Right lobe of liver (tissue), 4 donors: ENCODE data around the gene C19orf12.

ENCODE experiments used
- POLR2A ChIP-seq: fragments of 450-650 bp; IDR thresholded peaks from one replicate; pipeline ENCODE4 v1.6.1; 2017; ENCODE audit warnings: antibody characterized with exemption, mild to moderate bottlenecking
- TF ChIP-seq, protein P1 (sequence below), 4 donors: fragments of 200-600 bp in 3 of 4; fragments of 450-650 bp in 1 of 4; IDR thresholded peaks; one replicate each; pipeline versions ENCODE4 v1.5.1 to v1.8.0; 2016 to 2022; ENCODE audit warnings: antibody characterized with exemption in 4 of 4, mild to moderate bottlenecking in 2 of 4
- donor health status: DM: no; HTN: no; CAD: no.
- donor health status: DM: no; HTN: no; CAD: no.
- donor health status: DM: no; HTN: yes; CAD: no.

DNA sequence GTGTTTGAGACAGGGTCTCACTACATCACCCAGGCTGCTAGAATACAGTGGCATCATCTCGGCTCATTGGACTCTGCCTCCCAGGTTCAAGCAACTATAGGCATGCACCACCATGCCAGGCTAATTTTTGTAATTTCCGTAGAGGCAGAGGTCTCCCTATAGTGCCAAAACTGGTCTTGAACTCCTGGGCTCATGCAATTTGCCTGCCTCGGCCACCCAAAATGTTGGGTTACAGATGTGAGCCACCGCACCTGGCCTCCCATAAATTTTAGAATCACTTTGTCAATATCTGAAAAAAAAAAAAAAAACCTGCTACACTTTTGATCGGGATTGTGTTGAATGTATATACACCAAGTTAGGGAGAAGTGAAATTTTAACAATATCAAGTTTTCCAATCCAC is 61.7 kb downstream of the C19orf12 start:
- TF ChIP-seq, protein P1, sequence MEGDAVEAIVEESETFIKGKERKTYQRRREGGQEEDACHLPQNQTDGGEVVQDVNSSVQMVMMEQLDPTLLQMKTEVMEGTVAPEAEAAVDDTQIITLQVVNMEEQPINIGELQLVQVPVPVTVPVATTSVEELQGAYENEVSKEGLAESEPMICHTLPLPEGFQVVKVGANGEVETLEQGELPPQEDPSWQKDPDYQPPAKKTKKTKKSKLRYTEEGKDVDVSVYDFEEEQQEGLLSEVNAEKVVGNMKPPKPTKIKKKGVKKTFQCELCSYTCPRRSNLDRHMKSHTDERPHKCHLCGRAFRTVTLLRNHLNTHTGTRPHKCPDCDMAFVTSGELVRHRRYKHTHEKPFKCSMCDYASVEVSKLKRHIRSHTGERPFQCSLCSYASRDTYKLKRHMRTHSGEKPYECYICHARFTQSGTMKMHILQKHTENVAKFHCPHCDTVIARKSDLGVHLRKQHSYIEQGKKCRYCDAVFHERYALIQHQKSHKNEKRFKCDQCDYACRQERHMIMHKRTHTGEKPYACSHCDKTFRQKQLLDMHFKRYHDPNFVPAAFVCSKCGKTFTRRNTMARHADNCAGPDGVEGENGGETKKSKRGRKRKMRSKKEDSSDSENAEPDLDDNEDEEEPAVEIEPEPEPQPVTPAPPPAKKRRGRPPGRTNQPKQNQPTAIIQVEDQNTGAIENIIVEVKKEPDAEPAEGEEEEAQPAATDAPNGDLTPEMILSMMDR (IDR thresholded peaks at IDR 0.05), result no peak
- TF ChIP-seq POLR2A, result no peak
